Transverse colon (tissue), 4 donors: ENCODE data around the gene RHOH. TPM values are rescaled to one million over a fixed set of nuclear protein-coding genes. Genes with fewer than 3 reads are reported as not detected.

Source experiments
- DNase-seq: peaks from one replicate; pipeline ENCODE4 v3.0.0-alpha.2; 2019
- H3K27ac ChIP-seq, 4 donors: fragments of 200-600 bp; sonication (generic); 2 replicates each; pipeline ENCODE4 v1.5.1; 2016 to 2018; ENCODE audit warnings: inconsistent platforms in 4 of 4
- H3K27me3 ChIP-seq: fragments of 200-600 bp; sonication (generic); 2 replicates; pipeline ENCODE4 v1.5.1; 2017; ENCODE audit warnings: inconsistent platforms
- H3K36me3 ChIP-seq, 4 donors: fragments of 200-600 bp; sonication (generic); 2 replicates each; pipeline ENCODE4 v1.5.1; 2017 to 2019; ENCODE audit warnings: inconsistent platforms in 4 of 4
- H3K4me1 ChIP-seq, 4 donors: fragments of 200-600 bp; sonication (generic); 2 replicates each; pipeline ENCODE4 v1.5.1; 2017 to 2020; ENCODE audit warnings: inconsistent platforms in 4 of 4
- H3K4me3 ChIP-seq, 4 donors: fragments of 200-600 bp; sonication (generic); 1 replicate in 1 of 4; 2 replicates in 3 of 4; pipeline versions ENCODE4 v1.5.1 to v1.6.1; 2017 to 2019; ENCODE audit warnings: inconsistent platforms in 4 of 4
- H3K9me3 ChIP-seq, 2 donors: fragments of 200-600 bp; sonication (generic); 2 replicates each; pipeline ENCODE4 v1.5.1; 2017 to 2019; ENCODE audit warnings: inconsistent platforms in 2 of 2
- CTCF ChIP-seq, 5 experiments: fragments of 200-600 bp in 3 of 5; fragments of 450-650 bp in 2 of 5; sonication (generic) in 3 of 5; IDR thresholded peaks; 1 replicate in 2 of 5; 2 replicates in 3 of 5; pipeline ENCODE4 v1.5.1; 2016 to 2017; ENCODE audit warnings: antibody characterized with exemption in 5 of 5, inconsistent platforms in 3 of 5, mild to moderate bottlenecking in 2 of 5, moderate library complexity in 1 of 5
- EP300 ChIP-seq: sonication (generic); formaldehyde crosslinking; IDR thresholded peaks from one replicate; pipeline ENCODE4 v1.6.1; 2017; ENCODE audit warnings: antibody characterized with exemption, low read depth
- POLR2A ChIP-seq: fragments of 450-650 bp; IDR thresholded peaks from one replicate; pipeline ENCODE4 v1.6.1; 2016; ENCODE audit warnings: antibody characterized with exemption, mild to moderate bottlenecking, moderate library complexity
- POLR2AphosphoS5 ChIP-seq, 3 donors: sonication (generic); formaldehyde crosslinking; IDR thresholded peaks; one replicate each; pipeline ENCODE4 v1.6.1; 2016; ENCODE audit warnings: antibody characterized with exemption in 3 of 3
- WGBS, 2 donors: methylation state at CpG; one replicate each; pipeline ENCODE4 v1.1.5; 2018; ENCODE audit warnings: low coverage in 1 of 2; 5-methylcytosine and 5-hydroxymethylcytosine counted together
- in situ Hi-C, 4 donors: fragments of 200-750 bp; cut with MboI; loops; one replicate each; pipeline versions ENCODE4 v1.15.0 to v1.15.1; 2017; ENCODE audit warnings: low sequenced_read_pairs in 3 of 4, low pct_ligation_motif_present in 1 of 4, low pct_unique_long_range_greater_than_20kb in 1 of 4
- intact Hi-C: fragments of 100-400 bp; cut with DNase I; formaldehyde crosslinking; loops from one replicate; pipeline ENCODE4 v1.15.1; 2023; ENCODE audit warnings: low total_unique reads
- total RNA-seq, 4 donors: library from RNA; depleted of rRNA; stranded (reverse); fragments of >200 nt; gene quantifications; one replicate each; pipeline ENCODE4 v1.1.0, GENCODE V29; 2016

RHOH gene
- total RNA-seq, 4 donors from 2014 or later = 4.1 to 10.3 (median 4.1) TPM; not detected in 1

- Histone ChIP-seq H3K4me3 (peak overlapping the region in 1 of 4 donors; percentile 40), H3K36me3 (no peaks in the 10 kb centered on the region), H3K27me3 (peaks cover 7% of the 10 kb centered on the region), H3K27ac (peak overlapping the region; percentile 55 to 82 (median 72)), H3K4me1 (peaks cover 0 to 4% (median 0%) of the 10 kb centered on the region in 4 donors), H3K9me3 (no peaks in the 10 kb centered on the region)
- intact Hi-C loops = no loop called here
- no peak for DNase-seq
- in situ Hi-C loops = no loop called here
- TF ChIP-seq POLR2AphosphoS5 (IDR thresholded peaks at IDR 0.05) (peak in 2 of 3 donors; percentile 10 to 39), CTCF (IDR thresholded peaks at IDR 0.05) (no peak)
- WGBS, 2 donors = 21 to 25% methylated on average over 13 of the region's 13 CpGs
These were observed 4.3 kb downstream of the RHOH start for GRCh38 chr4:40200875-40201801.

- no peaks in the 10 kb centered on the region for H3K36me3 ChIP-seq
- no peak overlapping the region for H3K4me3 ChIP-seq
- H3K4me1 ChIP-seq = peaks cover 0 to 4% (median 0%) of the 10 kb centered on the region in 4 donors
- H3K27me3 ChIP-seq = peaks cover 7% of the 10 kb centered on the region
- H3K9me3 ChIP-seq = no peaks in the 10 kb centered on the region
- 68 to 73% methylated on average over 3 to 4 of the region's 4 CpGs for WGBS, 2 donors
- no peak for TF ChIP-seq CTCF (IDR thresholded peaks at IDR 0.05)
- TF ChIP-seq POLR2A = no peak
- TF ChIP-seq POLR2AphosphoS5 (IDR thresholded peaks at IDR 0.05) = no peak
- TF ChIP-seq EP300 = no peak
- in situ Hi-C loops = no loop called here
- DNase-seq = no peak
- intact Hi-C loops = no loop called here
- H3K27ac ChIP-seq = peak overlapping the region; percentile 55 to 82 (median 72)
These were observed 5.1 kb downstream of the RHOH start for GRCh38 chr4:40201898-40202297.

GRCh38 chr4:40202474-40202873, 5.6 kb downstream of the RHOH start:
- in situ Hi-C loops = no loop called here

More at GRCh38 chr4:40202474-40202873, 5.6 kb downstream of the RHOH start:
- H3K36me3 ChIP-seq = no peaks in the 10 kb centered on the region
- H3K4me1 ChIP-seq = peaks cover 0 to 4% (median 0%) of the 10 kb centered on the region in 4 donors
- no peak overlapping the region for H3K4me3 ChIP-seq
- intact Hi-C loops = no loop called here
- peak overlapping the region in 3 of 4 donors; percentile 64 to 82 (median 79) for H3K27ac ChIP-seq
- DNase-seq = no peak
- TF ChIP-seq EP300 = no peak
- no peak for TF ChIP-seq POLR2AphosphoS5 (IDR thresholded peaks at IDR 0.05)
- no peak for TF ChIP-seq CTCF (IDR thresholded peaks at IDR 0.05)
- no peak for TF ChIP-seq POLR2A
- 61 to 79% methylated on average over 3 of the region's 3 CpGs for WGBS, 2 donors
- H3K9me3 ChIP-seq = no peaks in the 10 kb centered on the region
- peaks cover 7% of the 10 kb centered on the region for H3K27me3 ChIP-seq
